Esophagus muscularis mucosa (tissue), 4 donors: ENCODE data around the gene OPN1SW. TPM values are rescaled to one million over a fixed set of nuclear protein-coding genes. Genes with fewer than 3 reads are reported as not detected.

ENCODE experiments used
- DNase-seq: peaks from one replicate; pipeline ENCODE4 v3.0.0-alpha.2; 2017; ENCODE audit errors: extremely low spot score
- H3K27ac ChIP-seq, 4 donors: fragments of 200-600 bp; sonication (generic); replicated peaks in 1 of 4; 1 replicate in 3 of 4; 2 replicates in 1 of 4; pipeline ENCODE4 v1.5.1; 2016 to 2019; ENCODE audit warnings: mild to moderate bottlenecking in 1 of 4
- H3K27me3 ChIP-seq, 4 donors: fragments of 200-600 bp; sonication (generic); one replicate each; pipeline versions ENCODE4 v1.5.1 to v1.6.0; 2016 to 2019
- H3K36me3 ChIP-seq, 4 donors: fragments of 200-600 bp; sonication (generic); one replicate each; pipeline ENCODE4 v1.5.1; 2016 to 2019
- H3K4me1 ChIP-seq, 4 donors: fragments of 200-600 bp; sonication (generic); one replicate each; pipeline ENCODE4 v1.5.1; 2016 to 2019
- H3K4me3 ChIP-seq, 4 donors: fragments of 200-600 bp; sonication (generic); 1 replicate in 2 of 4; 2 replicates in 2 of 4; pipeline ENCODE4 v1.5.1; 2016 to 2019; ENCODE audit warnings: mild to moderate bottlenecking in 4 of 4, moderate library complexity in 1 of 4
- H3K9me3 ChIP-seq, 4 donors: fragments of 200-600 bp; sonication (generic); 1 replicate in 3 of 4; 2 replicates in 1 of 4; pipeline ENCODE4 v1.5.1; 2016 to 2019
- EP300 ChIP-seq: sonication (generic); formaldehyde crosslinking; IDR thresholded peaks from one replicate; pipeline ENCODE4 v1.6.1; 2017; ENCODE audit warnings: antibody characterized with exemption
- POLR2A ChIP-seq: fragments of 450-650 bp; IDR thresholded peaks from one replicate; pipeline ENCODE4 v1.6.1; 2017; ENCODE audit warnings: antibody characterized with exemption, moderate library complexity, mild to moderate bottlenecking, low read depth
- POLR2AphosphoS5 ChIP-seq, 2 donors: sonication (generic); formaldehyde crosslinking; IDR thresholded peaks; one replicate each; pipeline ENCODE4 v1.6.1; 2017; ENCODE audit warnings: antibody characterized with exemption in 2 of 2
- WGBS: methylation state at CpG from one replicate; pipeline ENCODE4 v1.1.5; 2018; 5-methylcytosine and 5-hydroxymethylcytosine counted together
- intact Hi-C: fragments of 100-400 bp; cut with DNase I; formaldehyde crosslinking; loops from one replicate; pipeline ENCODE4 v1.15.1; 2023
- total RNA-seq, 4 donors: library from RNA; depleted of rRNA; stranded (reverse); fragments of >200 nt; gene quantifications; one replicate each; pipeline versions ENCODE4 v1.1.0 to v1.2.1, GENCODE V29; 2016
- TF ChIP-seq, protein P1 (sequence below), 3 experiments: fragments of 200-600 bp in 2 of 3; fragments of 450-650 bp in 1 of 3; sonication (generic) in 2 of 3; IDR thresholded peaks; one replicate each; pipeline ENCODE4 v1.5.1; 2017 to 2019; ENCODE audit warnings: antibody characterized with exemption in 3 of 3, mild to moderate bottlenecking in 2 of 3, moderate library complexity in 1 of 3

OPN1SW gene
- total RNA-seq, 4 donors from 2014 or later: not detected

- DNase-seq: no peak
- no peaks in the 10 kb centered on the region for H3K27me3 ChIP-seq
- no peak overlapping the region for H3K4me3 ChIP-seq
- no peaks in the 10 kb centered on the region for H3K4me1 ChIP-seq
- H3K9me3 ChIP-seq: no peaks in the 10 kb centered on the region
- 71% methylated on average over 4 of the region's 4 CpGs for WGBS
- no peaks in the 10 kb centered on the region for H3K36me3 ChIP-seq
- intact Hi-C loops: no loop called here
- H3K27ac ChIP-seq: no peak overlapping the region
- TF ChIP-seq POLR2AphosphoS5 (IDR thresholded peaks at IDR 0.05) (no peak), EP300 (no peak), POLR2A (no peak)
- TF ChIP-seq, protein P1, sequence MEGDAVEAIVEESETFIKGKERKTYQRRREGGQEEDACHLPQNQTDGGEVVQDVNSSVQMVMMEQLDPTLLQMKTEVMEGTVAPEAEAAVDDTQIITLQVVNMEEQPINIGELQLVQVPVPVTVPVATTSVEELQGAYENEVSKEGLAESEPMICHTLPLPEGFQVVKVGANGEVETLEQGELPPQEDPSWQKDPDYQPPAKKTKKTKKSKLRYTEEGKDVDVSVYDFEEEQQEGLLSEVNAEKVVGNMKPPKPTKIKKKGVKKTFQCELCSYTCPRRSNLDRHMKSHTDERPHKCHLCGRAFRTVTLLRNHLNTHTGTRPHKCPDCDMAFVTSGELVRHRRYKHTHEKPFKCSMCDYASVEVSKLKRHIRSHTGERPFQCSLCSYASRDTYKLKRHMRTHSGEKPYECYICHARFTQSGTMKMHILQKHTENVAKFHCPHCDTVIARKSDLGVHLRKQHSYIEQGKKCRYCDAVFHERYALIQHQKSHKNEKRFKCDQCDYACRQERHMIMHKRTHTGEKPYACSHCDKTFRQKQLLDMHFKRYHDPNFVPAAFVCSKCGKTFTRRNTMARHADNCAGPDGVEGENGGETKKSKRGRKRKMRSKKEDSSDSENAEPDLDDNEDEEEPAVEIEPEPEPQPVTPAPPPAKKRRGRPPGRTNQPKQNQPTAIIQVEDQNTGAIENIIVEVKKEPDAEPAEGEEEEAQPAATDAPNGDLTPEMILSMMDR (IDR thresholded peaks at IDR 0.05): no peak
These were observed 46.1 kb downstream of the OPN1SW start for GRCh38 chr7:128729494-128729893.

DNA sequence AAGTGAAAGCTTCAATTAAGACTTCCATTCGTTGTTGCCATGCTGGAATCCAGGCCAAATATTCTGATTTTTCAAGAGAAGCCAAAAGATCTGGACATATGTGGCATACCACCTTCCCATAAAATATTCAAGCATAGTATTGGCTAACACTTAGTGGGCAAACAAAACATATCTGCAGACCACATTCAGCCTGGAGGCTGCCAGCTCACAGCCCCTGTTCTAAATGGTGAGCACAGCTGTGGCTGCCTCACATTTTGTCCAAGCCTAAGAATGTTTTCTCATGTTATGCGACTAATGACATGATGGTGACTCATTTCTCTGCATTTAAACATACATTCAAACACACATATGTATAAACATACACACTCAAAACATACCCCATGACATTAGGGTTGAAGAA lies 47.0 kb downstream of the OPN1SW start:
- DNase-seq: no peak
- intact Hi-C loops: no loop called here
- 74% methylated on average over 2 of the region's 2 CpGs for whole genome bisulfite sequencing

DNA sequence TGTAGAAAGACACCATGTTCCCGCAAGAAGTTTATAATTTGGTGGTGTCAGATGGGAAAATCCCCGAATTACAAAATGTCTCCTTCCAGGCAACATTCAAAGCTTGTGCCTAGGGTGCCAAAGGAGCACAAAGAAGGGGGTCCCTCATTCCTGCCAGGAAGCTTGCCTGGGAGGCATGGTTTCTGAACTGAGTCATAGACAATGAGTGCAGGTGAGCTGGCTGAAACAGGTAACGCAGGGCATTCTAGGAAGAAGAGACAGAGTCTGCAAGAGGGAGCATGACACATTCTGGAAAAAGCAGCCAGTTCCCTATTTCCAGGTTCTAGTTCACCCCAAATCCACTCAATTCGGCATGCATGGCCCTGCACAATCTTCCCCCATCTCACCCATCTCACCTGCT lies 48.4 kb downstream of the OPN1SW start:
- Histone ChIP-seq H3K27ac (no peak overlapping the region), H3K4me1 (no peaks in the 10 kb centered on the region), H3K27me3 (no peaks in the 10 kb centered on the region), H3K36me3 (no peaks in the 10 kb centered on the region), H3K9me3 (no peaks in the 10 kb centered on the region), H3K4me3 (no peak overlapping the region)
- no peak for DNase-seq
- intact Hi-C loops: no loop called here
- TF ChIP-seq EP300: no peak
- TF ChIP-seq, protein P1 (IDR thresholded peaks at IDR 0.05): no peak
- no peak for TF ChIP-seq POLR2A
- TF ChIP-seq POLR2AphosphoS5 (IDR thresholded peaks at IDR 0.05): no peak
- WGBS: 95% methylated on average over 4 of the region's 4 CpGs

More for the DNA sequence above, 47.0 kb downstream of the OPN1SW start:
- Histone ChIP-seq H3K4me3 (no peak overlapping the region), H3K9me3 (no peaks in the 10 kb centered on the region), H3K4me1 (no peaks in the 10 kb centered on the region), H3K36me3 (no peaks in the 10 kb centered on the region), H3K27ac (no peak overlapping the region), H3K27me3 (no peaks in the 10 kb centered on the region)
- no peak for TF ChIP-seq POLR2AphosphoS5 (IDR thresholded peaks at IDR 0.05)
- TF ChIP-seq, protein P1 (IDR thresholded peaks at IDR 0.05): no peak
- TF ChIP-seq POLR2A: no peak
- no peak for TF ChIP-seq EP300

DNA sequence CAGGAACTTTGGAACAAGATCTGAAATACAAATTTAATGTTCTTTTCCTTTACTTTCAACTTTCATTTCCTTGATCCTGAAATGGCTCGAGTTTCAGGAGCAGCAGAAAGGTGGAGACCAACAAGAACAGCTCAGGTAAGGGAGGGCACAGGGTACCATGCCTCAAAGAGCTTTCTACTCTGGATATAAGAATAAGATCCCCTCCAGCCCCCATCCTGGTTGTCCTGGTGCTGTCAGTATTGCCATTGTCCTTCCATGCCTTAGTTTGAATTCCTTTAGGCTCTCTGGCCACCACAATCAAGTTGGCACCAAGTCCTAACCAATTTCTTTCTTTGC lies 48.9 kb downstream of the OPN1SW start:
- Histone ChIP-seq H3K9me3 (no peaks in the 10 kb centered on the region), H3K4me1 (no peaks in the 10 kb centered on the region), H3K4me3 (no peak overlapping the region), H3K27me3 (no peaks in the 10 kb centered on the region), H3K27ac (no peak overlapping the region), H3K36me3 (no peaks in the 10 kb centered on the region)
- DNase-seq: no peak
- no peak for TF ChIP-seq EP300
- no peak for TF ChIP-seq POLR2A
- TF ChIP-seq POLR2AphosphoS5 (IDR thresholded peaks at IDR 0.05): no peak
- TF ChIP-seq, protein P1 (IDR thresholded peaks at IDR 0.05): no peak
- intact Hi-C loops: no loop called here
- WGBS: 56% methylated on average over 1 of the region's 1 CpG

GRCh38 chr7:128726059-128726736 lies 49.4 kb downstream of the OPN1SW start:
- 70% methylated on average over 8 of the region's 8 CpGs for WGBS
- Histone ChIP-seq H3K36me3 (no peaks in the 10 kb centered on the region), H3K9me3 (no peaks in the 10 kb centered on the region), H3K27ac (no peak overlapping the region), H3K4me1 (no peaks in the 10 kb centered on the region), H3K4me3 (no peak overlapping the region), H3K27me3 (no peaks in the 10 kb centered on the region)
- intact Hi-C loops: no loop called here
- DNase-seq: no peak
- TF ChIP-seq EP300 (no peak), POLR2A (no peak), POLR2AphosphoS5 (IDR thresholded peaks at IDR 0.05) (no peak)
- TF ChIP-seq, protein P1 (IDR thresholded peaks at IDR 0.05): no peak
